HG03342 (cell line): ENCODE results near the gene STARD9.
"Not testable (repeated sequence)": the region's sequence is repeated elsewhere in the genome, so short reads cannot be mapped to it uniquely, and the experiment has no call there.

Source experiments
- ATAC-seq: cut with Tn5 transposase; IDR thresholded peaks from one replicate; pipeline ENCODE4 v1.9.1; 2021; ENCODE audit warnings: mild to moderate bottlenecking, moderate library complexity; ENCODE audit not compliant: unreplicated experiment

The STARD9 gene

DNA sequence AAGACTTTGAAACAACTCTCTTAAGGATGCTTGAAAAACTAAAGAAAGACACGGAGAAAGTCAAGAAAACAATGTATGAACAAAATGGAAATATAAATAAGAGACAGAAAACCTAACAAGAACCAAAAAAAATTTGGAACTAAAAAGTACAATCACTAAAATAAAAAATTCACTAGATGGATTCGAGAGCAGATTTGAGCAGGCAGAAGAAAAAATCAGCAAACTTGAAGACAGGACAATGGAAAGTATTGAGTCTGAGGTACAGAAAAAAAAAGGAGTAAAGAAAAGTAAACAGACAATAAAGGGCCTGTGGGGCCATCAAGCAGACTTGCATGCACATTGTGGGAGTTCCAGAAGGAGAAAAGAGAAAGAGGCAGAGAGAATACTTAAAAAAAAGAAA is 174.9 kb downstream of the STARD9 start:
- no peak for ATAC-seq

GRCh38 chr15:42759093-42759492 is 183.7 kb downstream of the STARD9 start:
- ATAC-seq = no peak

DNA sequence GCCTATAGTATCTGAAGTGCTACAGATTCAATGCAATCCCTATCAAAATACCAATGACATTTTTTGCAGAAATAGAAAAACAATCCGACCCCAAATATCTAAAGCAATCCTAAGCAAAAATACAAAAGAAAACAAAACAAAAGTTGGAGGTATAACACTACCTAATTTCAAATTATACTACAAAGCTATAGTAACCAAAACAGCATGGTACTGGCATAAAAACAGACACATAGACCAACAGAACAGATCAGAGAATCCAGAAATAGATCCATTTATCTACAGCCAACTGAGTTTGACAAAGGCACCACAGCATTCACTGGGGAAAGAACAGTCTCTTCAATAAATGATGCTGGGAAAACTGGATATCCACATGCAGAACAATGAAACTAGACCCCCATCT is 185.4 kb downstream of the STARD9 start:
- no peak for ATAC-seq

DNA sequence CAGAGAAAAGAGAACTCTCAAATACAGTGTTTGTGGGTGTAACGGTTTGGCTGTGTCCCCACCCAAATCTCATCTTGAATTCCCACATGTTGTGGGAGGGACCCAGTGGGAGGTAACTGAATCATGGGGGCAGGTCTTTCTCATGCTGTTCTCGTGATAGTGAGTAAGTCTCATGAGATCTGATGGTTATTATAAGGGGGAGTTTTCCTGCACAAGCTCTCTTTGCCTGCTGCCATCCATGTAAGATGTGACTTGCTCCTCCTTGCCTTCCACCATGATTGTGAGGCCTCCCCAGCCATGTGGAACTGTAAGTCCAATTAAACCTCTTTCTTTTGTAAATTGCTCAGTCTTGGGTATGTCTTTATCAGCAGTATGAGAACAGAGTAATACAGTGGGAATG is 186.4 kb downstream of the STARD9 start:
- ATAC-seq = not testable (repeated sequence)

- not testable (repeated sequence) for ATAC-seq
Observed at GRCh38 chr15:42764154-42764731, 188.8 kb downstream of the STARD9 start.

DNA sequence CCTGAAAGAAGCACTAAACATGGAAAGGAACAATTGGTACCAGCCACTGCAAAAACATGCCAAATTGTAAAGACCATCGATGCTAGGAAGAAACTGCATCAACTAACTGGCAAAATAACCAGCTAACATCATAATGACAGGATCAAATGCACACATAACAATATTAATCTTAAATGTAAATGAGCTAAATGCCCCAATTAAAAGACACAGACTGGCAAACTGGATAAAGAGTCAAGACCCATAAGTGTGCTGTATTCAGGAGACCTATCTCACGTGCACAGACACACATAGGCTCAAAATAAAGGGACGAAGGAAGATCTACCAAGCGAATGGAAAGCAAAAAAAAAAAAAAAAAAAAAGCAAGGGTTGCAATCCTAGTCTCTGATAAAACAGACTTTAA is 190.7 kb downstream of the STARD9 start:
- ATAC-seq = not testable (repeated sequence)
